ENCODE results near the gene EPS8.

EPS8 gene

GRCh38 chr12:15735837-15736615 is 53.2 kb downstream of the EPS8 start:
- in situ Hi-C loops (cut with HindIII; ENCODE audit: low pct_ligation_motif_present, low sequenced_read_pairs) = no loop called here
- no peak for DNase-seq

GRCh38 chr12:15733136-15733535 is 56.1 kb downstream of the EPS8 start:
- H3K27me3 ChIP-seq (replicated peaks) = no peaks in the 10 kb centered on the region
- in situ Hi-C loops (cut with HindIII; ENCODE audit: low pct_ligation_motif_present, low sequenced_read_pairs) = no loop called here
- no peaks in the 10 kb centered on the region for H3K36me3 ChIP-seq (replicated peaks)
- DNase-seq = no peak
- TF ChIP-seq CTCF (IDR thresholded peaks at IDR 0.05; ENCODE audit: low read depth, low read length, missing control alignments) = no peak
- H3K27ac ChIP-seq = peak overlapping the region; percentile 4
- no peak overlapping the region for H3K4me3 ChIP-seq (ENCODE audit: low read depth, low read length)

More at GRCh38 chr12:15735837-15736615, 53.2 kb downstream of the EPS8 start:
- H3K36me3 ChIP-seq (replicated peaks) = no peaks in the 10 kb centered on the region
- TF ChIP-seq CTCF (IDR thresholded peaks at IDR 0.05; ENCODE audit: low read depth, low read length, missing control alignments) = no peak
- H3K4me3 ChIP-seq (ENCODE audit: low read depth, low read length) = no peak overlapping the region
- H3K27me3 ChIP-seq (replicated peaks) = no peaks in the 10 kb centered on the region
- no peak overlapping the region for H3K27ac ChIP-seq

- Histone ChIP-seq H3K27me3 (replicated peaks) (no peaks in the 10 kb centered on the region), H3K36me3 (replicated peaks) (no peaks in the 10 kb centered on the region), H3K4me3 (ENCODE audit: low read depth, low read length) (no peak overlapping the region), H3K27ac (peak overlapping the region; percentile 4)
- in situ Hi-C loops (cut with HindIII; ENCODE audit: low pct_ligation_motif_present, low sequenced_read_pairs) = no loop called here
- no peak for DNase-seq
- TF ChIP-seq CTCF (IDR thresholded peaks at IDR 0.05; ENCODE audit: low read depth, low read length, missing control alignments) = no peak
These were observed 56.7 kb downstream of the EPS8 start for GRCh38 chr12:15732341-15733061.

- Histone ChIP-seq H3K4me3 (ENCODE audit: low read depth, low read length) (no peak overlapping the region), H3K27me3 (replicated peaks) (no peaks in the 10 kb centered on the region), H3K27ac (no peak overlapping the region), H3K36me3 (replicated peaks) (no peaks in the 10 kb centered on the region)
- DNase-seq = no peak
- in situ Hi-C loops (cut with HindIII; ENCODE audit: low pct_ligation_motif_present, low sequenced_read_pairs) = no loop called here
- TF ChIP-seq CTCF (IDR thresholded peaks at IDR 0.05; ENCODE audit: low read depth, low read length, missing control alignments) = no peak
These were observed 57.2 kb downstream of the EPS8 start for GRCh38 chr12:15731940-15732339.

- peak overlapping the region; percentile 91 for H3K27ac ChIP-seq
- H3K36me3 ChIP-seq (replicated peaks) = no peaks in the 10 kb centered on the region
- H3K4me3 ChIP-seq (ENCODE audit: low read depth, low read length) = no peak overlapping the region
- no peak for TF ChIP-seq CTCF (IDR thresholded peaks at IDR 0.05; ENCODE audit: low read depth, low read length, missing control alignments)
- H3K27me3 ChIP-seq (replicated peaks) = no peaks in the 10 kb centered on the region
- no peak for DNase-seq
- in situ Hi-C loops (cut with HindIII; ENCODE audit: low pct_ligation_motif_present, low sequenced_read_pairs) = no loop called here
These were observed 60.1 kb downstream of the EPS8 start for GRCh38 chr12:15729097-15729496.

Measured in brain microvascular endothelial cell (primary cell).